DND-41 (cell line): ENCODE data around the gene CTSE.
A peak's percentile ranks its signal among the peaks of the same experiment; 100 is the strongest.

Experiments used
- ATAC-seq: fragments of 200-7000 bp; cut with Tn5 transposase; 3 replicates; pipeline ENCODE4 v1.9.1; 2021; ENCODE audit warnings: low read depth; ENCODE audit not compliant: insufficient read depth
- DNase-seq: peaks from one replicate; pipeline ENCODE4 v3.0.0-alpha.2; 2020
- H2AFZ ChIP-seq: 2 replicates; pipeline ENCODE4 v1.6.0; 2012; ENCODE audit warnings: low read depth, low read length
- H3K27ac ChIP-seq: 2 replicates; pipeline ENCODE4 v1.5.1; 2012; ENCODE audit warnings: low read length, inconsistent platforms
- H3K27me3 ChIP-seq: fragments of 200-600 bp; sonication (generic); 2 replicates; pipeline ENCODE4 v1.6.0; 2012; ENCODE audit warnings: low read length, mild to moderate bottlenecking, inconsistent platforms; ENCODE audit not compliant: insufficient read depth, poor library complexity
- H3K36me3 ChIP-seq: 2 replicates; pipeline ENCODE4 v1.5.1; 2012; ENCODE audit warnings: low read length, inconsistent platforms; ENCODE audit not compliant: insufficient read depth
- H3K4me1 ChIP-seq: 2 replicates; pipeline ENCODE4 v1.5.1; 2012; ENCODE audit warnings: mild to moderate bottlenecking, low read length; ENCODE audit not compliant: insufficient read depth
- H3K4me2 ChIP-seq: 2 replicates; pipeline ENCODE4 v1.6.0; 2012; ENCODE audit warnings: mild to moderate bottlenecking, moderate library complexity, low read length, inconsistent platforms; ENCODE audit not compliant: insufficient read depth
- H3K4me3 ChIP-seq, 2 experiments: fragments of 200-600 bp in 1 of 2; shearing (Covaris generic) in 1 of 2; 2 replicates each; pipeline ENCODE4 v1.5.1; 2012 to 2016; ENCODE audit warnings: inconsistent platforms in 2 of 2, low read length in 2 of 2, mild to moderate bottlenecking in 2 of 2, low read depth in 1 of 2, moderate library complexity in 1 of 2
- H3K79me2 ChIP-seq: 2 replicates; pipeline ENCODE4 v1.6.0; 2012; ENCODE audit warnings: low read length, inconsistent platforms; ENCODE audit not compliant: insufficient read depth
- H3K9ac ChIP-seq: 2 replicates; pipeline ENCODE4 v1.6.0; 2012; ENCODE audit warnings: low read depth, mild to moderate bottlenecking, inconsistent platforms, low read length, moderate library complexity
- H3K9me3 ChIP-seq: 2 replicates; pipeline ENCODE4 v1.5.1; 2012; ENCODE audit warnings: low read length, moderate library complexity, mild to moderate bottlenecking, inconsistent platforms; ENCODE audit not compliant: insufficient read depth, severe bottlenecking
- H4K20me1 ChIP-seq: 2 replicates; pipeline ENCODE4 v1.6.0; 2012; ENCODE audit warnings: low read length; ENCODE audit not compliant: insufficient read depth
- CTCF ChIP-seq: IDR thresholded peaks from 2 replicates; pipeline ENCODE4 v1.5.1; 2012; ENCODE audit warnings: borderline replicate concordance, low read length, moderate library complexity, mild to moderate bottlenecking; ENCODE audit not compliant: poor library complexity, severe bottlenecking; ENCODE audit errors: extremely low read depth
- EZH2 ChIP-seq: IDR thresholded peaks from 3 replicates; pipeline ENCODE4 v1.6.1; 2012; ENCODE audit warnings: borderline replicate concordance, low read depth, mild to moderate bottlenecking, moderate library complexity, low read length, inconsistent platforms; ENCODE audit not compliant: severe bottlenecking

Gene CTSE

GRCh38 chr1:206032380-206033140, 8.9 kb upstream of the CTSE start:
- DNase-seq (no peak), ATAC-seq (no peak)
- Histone ChIP-seq H3K9me3 (no peaks in the 10 kb centered on the region), H2AFZ (no peak overlapping the region), H3K4me2 (no peak overlapping the region), H3K27ac (no peak overlapping the region), H3K4me3 (no peak overlapping the region), H3K4me1 (no peaks in the 10 kb centered on the region), H4K20me1 (no peaks in the 10 kb centered on the region), H3K27me3 (peaks cover 60% of the 10 kb centered on the region), H3K36me3 (no peaks in the 10 kb centered on the region), H3K79me2 (no peaks in the 10 kb centered on the region), H3K9ac (no peak overlapping the region)
- TF ChIP-seq EZH2 = no peak

- Histone ChIP-seq H3K79me2 (no peaks in the 10 kb centered on the region), H3K36me3 (no peaks in the 10 kb centered on the region), H2AFZ (no peak overlapping the region), H3K9ac (no peak overlapping the region), H3K27me3 (peaks cover 50% of the 10 kb centered on the region), H3K9me3 (no peaks in the 10 kb centered on the region), H3K4me2 (no peak overlapping the region), H4K20me1 (no peaks in the 10 kb centered on the region), H3K4me3 (no peak overlapping the region), H3K27ac (no peak overlapping the region), H3K4me1 (no peaks in the 10 kb centered on the region)
- TF ChIP-seq CTCF (peak; percentile 88), EZH2 (no peak)
- DNase-seq (peak; percentile 64), ATAC-seq (peak; percentile 93)
These were observed 7.0 kb upstream of the CTSE start for GRCh38 chr1:206030714-206031113.

- DNase-seq = no peak
These were observed 6.5 kb upstream of the CTSE start for GRCh38 chr1:206030191-206030590.

More at GRCh38 chr1:206030191-206030590, 6.5 kb upstream of the CTSE start:
- no peak overlapping the region for H2AFZ ChIP-seq
- no peak overlapping the region for H3K4me3 ChIP-seq
- no peak overlapping the region for H3K9ac ChIP-seq
- peaks cover 45% of the 10 kb centered on the region for H3K27me3 ChIP-seq
- no peak for TF ChIP-seq EZH2
- no peak for TF ChIP-seq CTCF
- no peak for ATAC-seq
- no peaks in the 10 kb centered on the region for H3K36me3 ChIP-seq
- no peaks in the 10 kb centered on the region for H3K79me2 ChIP-seq
- no peak overlapping the region for H3K27ac ChIP-seq
- no peaks in the 10 kb centered on the region for H4K20me1 ChIP-seq
- H3K4me1 ChIP-seq = no peaks in the 10 kb centered on the region
- H3K4me2 ChIP-seq = no peak overlapping the region
- no peaks in the 10 kb centered on the region for H3K9me3 ChIP-seq
